HG02885 (cell line): ENCODE measurements around the gene CENPK.
A peak's percentile ranks its signal among the peaks of the same experiment; 100 is the strongest.
"Not testable (repeated sequence)": the region's sequence is repeated elsewhere in the genome, so short reads cannot be mapped to it uniquely, and the experiment has no call there.

Source experiments
- ATAC-seq: cut with Tn5 transposase; IDR thresholded peaks from one replicate; pipeline ENCODE4 v1.9.1; 2021; ENCODE audit warnings: mild to moderate bottlenecking; ENCODE audit not compliant: unreplicated experiment, poor library complexity

CENPK gene

DNA sequence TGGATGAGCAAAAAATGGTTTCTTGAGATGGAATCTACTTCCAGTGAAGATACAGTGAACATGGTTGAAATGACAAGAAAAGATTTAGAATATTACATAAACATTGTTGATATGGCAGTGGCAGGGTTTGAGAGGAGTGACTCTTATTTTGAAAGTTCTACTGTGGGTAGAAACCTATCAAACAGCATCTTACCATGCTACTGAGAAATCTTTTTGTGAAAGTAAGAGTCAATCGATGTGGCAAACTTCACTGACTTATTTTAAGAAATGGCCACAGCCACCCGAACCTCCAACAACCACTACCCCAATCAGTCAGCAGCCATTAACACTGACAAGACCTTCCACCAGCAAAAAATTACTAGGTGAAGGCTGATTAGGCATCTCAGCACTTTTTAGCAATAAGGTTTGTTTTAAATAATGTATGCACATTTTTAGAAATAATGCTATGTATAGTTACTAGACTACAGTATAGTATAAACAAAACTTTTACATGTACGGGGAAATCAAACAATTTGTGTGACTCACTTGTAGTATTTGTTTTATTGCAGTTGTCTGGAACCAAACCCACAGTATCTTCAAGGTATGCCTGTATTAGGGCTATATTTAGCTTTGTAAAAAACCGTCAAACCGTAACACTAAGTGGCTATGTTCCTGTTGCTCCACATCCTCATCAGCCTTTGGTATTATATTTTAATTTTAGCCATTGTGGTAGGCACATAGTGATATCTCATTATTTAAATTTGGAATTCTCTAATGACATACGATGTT, 50.6 kb downstream of the CENPK start:
- no peak for ATAC-seq

DNA sequence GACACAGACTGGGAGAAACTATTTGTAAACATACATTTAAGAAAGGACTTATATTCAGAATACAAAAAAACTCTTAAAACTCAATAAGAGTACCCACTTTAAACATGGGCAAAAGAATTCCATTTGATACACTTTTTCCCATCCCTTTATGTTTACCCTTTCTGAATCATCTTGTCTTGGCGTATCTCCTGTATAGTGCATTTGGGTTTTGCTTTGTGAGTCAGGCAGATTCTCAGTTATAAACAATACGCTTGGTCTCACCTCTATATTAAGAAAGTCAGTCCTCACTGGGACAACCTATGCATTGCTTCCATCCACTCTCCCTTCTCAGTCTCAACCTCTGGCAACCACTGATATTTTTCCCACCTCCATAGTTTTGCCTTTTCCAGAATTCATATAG, 54.0 kb downstream of the CENPK start:
- ATAC-seq, result no peak

DNA sequence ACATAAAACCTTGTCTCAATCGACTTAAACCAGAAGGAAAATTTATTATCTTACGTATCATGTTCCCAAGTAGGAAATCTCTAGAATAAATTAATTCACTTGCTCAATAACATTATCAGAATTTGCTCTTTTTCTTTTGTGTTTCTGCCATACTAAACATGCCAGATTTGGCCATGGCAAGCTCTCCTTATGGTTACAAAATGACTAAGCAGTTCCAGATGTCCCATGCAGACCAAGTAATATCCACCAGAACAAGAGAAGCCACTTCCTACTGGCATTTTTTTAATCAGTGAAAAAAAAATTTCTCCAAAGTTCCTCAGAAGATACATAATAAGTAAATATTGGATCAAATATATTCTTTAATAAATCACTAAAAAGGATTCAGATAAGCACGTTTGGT, 56.0 kb downstream of the CENPK start:
- no peak for ATAC-seq

DNA sequence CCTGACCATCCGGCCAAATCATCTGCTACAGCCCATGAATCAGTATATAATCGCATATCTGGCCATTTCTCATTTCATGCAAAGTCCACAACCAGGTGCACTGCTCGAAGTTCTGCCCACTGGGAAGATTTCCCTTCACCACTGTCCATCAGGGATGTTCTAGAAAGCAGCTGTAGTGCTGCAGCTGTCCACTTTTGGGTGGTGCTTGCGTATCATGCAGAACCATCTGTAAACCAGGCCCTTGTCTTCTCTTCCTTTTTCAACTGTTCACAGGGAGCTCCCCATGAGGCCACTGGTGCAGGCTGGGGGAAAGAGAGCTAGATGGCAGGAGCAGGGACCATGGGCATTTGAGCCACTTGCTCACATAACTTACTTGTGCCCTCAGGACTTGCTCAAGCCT, 73.8 kb downstream of the CENPK start:
- ATAC-seq, result no peak

DNA sequence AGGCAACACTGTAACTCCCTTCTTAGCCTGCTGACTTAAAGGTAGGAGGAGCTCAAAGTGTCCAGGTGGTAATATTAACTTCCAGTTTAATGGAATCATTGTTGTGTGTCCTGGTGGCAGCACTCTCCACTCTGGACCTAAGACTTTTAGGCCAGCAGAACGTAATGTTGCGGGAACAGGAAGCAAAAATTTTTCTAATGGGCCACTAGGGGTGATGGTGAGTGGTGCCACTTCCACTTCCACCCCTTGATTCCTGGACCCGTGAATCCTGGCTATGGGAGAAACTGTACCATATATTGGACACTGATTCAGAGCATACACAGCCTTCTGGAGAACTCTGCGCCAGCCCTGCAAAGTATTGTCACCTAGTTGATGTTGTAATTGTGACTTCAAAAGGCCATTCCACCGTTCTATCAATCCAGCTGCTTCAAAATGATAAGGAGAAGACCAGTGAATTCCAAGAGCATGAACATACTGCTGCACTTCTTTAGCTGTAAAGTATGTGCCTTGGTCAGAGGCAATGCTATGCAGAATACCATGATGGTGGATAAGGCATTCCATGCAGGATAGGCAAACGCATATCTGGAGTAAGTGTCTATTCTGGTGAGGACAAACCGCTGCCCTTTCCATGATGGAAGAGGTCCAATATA, 74.8 kb downstream of the CENPK start:
- ATAC-seq, result not testable (repeated sequence)

DNA sequence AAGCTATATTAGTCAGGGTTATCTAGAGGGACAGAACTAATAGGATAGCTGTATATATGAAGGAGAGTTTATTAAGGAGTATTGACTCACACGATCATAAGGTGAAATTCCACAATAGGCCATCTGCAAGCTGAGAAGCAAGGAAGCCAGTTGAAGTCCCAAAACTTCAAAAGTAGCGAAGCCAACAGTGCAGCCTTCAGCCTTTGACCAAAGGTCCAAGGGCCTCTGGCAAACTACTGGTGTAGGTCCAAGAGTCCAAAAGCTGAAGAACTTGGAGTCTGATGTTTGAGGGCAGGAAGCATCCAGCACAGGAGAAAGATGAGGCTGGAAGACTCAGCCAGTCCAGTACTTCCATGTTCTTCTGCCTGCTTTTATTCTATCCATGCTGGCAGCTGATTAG, 76.2 kb downstream of the CENPK start:
- not testable (repeated sequence) for ATAC-seq

DNA sequence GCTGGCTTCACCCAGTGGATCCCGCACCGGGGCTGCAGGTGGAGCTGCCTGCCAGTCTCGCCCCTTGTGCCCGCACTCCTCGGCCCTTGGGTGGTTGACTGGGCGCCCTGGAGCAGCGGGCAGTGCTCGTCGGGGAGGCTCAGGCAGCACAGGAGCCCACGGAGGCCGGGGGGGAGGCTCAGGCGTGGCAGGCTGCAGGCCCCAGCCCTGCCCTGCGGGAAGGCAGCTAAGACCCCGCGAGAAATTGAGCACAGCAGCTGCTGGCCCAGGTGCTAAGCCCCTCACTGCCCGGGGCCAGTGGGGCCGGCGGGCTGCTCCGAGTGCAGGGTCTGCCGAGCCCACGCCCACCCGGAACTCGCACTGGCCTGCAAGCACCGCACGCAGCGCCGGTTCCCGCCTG, 77.6 kb downstream of the CENPK start:
- ATAC-seq, result no peak

DNA sequence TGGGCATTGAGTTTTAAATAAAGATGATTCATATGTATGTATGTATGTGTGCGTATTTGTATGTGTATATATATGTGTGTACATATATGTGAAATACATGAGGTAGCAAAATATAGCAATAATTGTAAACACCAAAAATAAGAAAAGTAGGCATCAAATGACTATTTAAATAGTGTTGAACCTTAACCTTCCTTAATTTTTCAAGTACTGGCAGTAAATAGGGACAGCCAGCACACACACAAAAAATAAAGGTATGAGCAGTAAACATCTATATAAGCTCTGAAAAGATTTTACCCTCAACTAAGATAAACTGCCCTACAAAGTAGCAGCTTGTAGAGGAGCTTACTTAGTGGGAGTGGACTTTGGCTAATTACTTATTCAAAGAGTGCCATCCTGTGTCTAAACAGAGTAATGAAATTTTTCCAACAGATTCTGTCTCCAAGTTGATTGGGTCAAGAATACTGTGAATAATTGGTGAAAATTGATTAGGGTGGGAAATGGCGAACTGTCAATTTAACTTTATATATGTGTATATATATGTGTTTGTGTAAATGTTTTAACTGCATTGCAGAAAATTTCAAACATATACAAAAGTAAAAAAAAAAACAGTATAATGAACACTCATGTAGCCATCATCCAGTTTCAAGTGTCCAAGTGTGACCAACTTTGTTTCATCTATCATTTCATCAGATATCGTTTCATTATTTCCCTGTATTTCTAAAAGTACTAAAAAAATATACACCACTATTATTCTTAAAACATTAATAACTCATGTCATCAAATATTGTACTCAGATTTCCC, 79.2 kb downstream of the CENPK start:
- peak; percentile 57 for ATAC-seq

DNA sequence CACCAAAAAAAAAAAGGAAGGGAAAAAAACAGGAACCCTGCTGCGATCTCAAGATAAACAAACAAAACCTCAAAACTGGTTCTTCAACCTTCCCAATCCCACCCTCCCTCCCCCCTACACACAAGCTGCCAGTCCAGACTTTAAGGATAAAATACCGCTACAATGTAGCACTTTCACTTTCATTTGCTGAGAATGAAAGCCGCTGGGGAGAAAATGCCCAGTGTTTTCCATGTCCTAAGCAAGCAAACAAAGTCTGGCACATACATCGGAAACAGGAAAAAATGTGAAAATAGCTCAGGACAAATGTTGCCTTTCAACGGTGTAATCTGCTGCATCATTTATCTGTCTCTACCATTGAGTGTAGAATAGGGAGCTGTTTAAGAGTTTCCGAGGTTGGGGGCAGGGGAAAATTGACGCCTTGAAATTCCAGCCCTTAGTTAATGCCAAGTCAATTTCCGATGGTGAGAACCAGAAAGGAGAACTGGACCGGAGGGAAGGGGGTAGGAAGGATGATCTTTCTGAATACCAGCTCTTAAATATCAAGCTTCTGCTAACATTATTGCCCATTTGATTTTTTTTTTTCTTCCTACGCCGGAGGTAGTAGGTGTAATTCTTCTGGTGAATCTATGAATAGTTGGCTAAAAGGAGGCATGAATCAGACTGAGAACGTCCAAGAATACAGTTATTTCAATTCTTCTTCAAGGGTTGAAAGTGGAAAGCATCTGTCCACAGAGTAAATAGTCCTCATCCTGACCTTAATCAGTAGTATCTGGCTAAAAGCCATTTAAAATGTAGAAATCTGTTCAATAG, 80.0 kb downstream of the CENPK start:
- no peak for ATAC-seq

DNA sequence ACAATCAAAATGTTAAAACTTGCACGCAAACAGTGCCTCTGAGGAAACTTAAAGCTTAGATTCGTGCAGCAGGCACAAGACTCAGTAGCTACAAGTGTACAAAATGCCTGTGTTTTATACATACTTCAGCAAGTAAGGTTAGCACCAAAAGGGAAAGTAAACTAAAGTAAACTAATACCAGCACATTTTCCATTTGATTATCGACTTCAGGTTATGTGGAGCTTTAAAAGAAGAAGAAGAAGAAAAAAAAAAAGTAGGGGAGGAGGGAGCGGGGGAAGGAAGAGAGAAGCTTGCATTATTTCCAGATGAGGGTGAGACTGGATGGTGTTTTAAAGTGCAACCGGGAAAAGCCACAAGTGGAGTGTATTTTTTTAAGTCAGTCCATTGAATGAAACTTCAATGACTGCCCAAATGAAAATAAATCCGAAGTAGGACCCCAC, 80.7 kb downstream of the CENPK start:
- ATAC-seq, result no peak

DNA sequence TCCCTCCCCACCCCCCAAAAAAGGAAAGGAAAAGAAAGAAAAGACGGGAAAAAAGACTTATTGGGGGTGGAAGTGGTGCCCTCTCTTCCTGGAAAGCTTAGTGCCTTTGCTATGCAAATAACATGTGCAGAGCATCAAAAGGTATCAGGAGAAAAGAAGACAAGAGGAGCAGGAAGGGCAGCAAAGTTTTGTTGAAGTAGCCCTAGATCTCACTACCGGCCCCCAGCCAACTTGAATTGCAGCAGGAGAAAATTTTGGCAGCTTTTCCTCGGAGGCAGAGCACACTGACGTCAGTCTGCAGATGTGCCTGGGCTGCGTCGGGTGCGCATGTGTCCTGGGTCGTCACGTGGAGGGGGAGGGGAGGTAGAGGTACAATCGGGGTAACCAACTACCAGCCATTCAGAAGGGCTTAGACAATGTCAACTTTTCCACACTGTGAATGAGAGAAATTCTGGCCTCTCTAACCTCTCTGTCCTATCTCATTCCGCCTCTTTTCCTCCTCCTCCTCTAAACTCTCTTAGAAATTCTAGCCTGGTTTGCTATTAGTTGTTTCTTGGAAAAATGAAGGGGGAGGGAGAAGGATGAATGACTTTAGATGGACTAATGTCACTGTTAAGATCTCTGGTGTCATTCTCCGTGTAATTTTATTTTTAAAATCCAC, 81.2 kb downstream of the CENPK start, which contains the start of gene ADAMTS6:
Gene ADAMTS6, minus strand, starts transcription at position 286 of the 661 bp plus-strand sequence. CDS start 8,247 bp downstream, outside the sequence.
- peak; percentile 79 for ATAC-seq

DNA sequence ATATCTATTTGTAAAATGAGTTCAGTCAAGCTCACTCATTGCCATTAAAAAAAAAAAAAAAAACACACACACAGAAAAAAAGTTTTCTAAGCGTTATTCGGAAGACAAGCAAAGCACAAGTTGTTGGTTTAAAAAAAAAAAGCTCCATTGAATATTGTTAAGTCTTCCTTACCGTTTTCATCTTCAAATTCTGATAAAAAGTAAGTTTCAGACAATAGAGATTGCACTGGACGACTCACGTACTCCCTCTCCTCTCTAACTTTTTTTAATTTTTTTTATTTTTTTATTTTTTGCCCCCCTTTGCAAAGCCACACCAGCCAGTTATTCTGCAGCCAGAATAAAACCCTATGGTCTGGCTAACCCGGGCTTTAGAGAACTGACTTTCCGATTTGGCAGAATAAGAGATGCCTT, 81.8 kb downstream of the CENPK start:
- ATAC-seq, result peak; percentile 18

DNA sequence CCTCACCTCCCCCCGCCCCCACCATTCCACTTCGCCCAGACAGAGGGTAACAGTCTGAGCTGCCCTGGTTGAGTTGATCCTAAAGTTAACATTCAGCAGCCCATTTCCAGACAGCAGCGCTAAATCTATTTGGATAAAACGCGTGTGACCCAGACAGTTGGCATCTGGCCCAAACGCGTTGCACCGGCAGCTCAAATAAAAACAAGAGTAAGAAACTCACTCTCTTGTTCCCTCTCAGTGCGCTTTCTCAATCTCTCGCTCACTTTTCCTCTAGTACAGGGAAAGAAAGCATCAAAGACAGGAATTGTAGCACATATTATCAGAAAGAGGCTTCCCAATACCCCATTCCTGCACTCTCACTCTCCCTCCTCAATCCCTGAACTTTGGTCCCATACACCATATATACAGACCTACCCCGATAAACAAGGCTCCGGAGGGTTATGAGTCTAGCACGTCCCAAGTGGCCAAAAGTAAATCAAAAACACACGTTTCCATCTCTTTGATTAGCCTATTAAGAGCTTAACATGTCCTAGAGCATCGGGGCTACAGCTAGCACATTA, 82.6 kb downstream of the CENPK start:
- ATAC-seq, result peak; percentile 34

DNA sequence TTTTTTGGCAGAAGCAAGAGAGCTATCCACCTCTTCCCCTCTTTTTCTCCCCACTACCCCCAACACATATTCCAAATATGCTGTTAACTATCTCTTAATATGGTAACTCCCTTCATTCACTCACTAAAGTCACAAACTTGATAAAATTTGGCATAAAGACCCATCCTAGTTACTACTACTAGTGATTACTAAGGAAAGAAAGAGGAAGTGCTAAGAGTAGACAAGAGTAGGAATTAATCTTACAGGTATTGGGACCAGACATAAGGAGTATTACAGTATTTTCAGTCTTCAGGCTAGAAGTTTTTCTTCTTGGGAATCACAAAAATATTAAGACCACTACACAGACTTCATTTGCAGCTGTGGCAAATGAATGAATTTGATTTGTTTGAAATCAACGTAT, 83.4 kb downstream of the CENPK start:
- ATAC-seq, result no peak

DNA sequence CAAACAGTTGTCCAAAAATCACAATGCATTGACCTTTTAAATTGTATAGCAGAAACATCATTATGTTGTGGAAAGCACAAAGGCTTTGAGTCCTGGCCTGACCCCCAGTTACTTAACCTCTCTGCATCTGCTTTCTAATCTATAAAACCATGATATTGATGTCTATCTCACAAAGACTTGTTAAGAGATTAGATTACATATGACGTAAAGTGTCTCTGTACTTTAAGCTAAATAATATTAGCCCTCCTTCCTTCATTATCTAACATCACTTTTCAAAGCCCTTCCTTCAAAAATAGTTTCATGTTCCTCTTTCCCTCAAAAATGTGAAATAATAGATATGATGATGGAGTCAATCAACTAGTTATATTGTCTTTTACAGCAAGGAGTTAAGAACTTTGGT, 84.6 kb downstream of the CENPK start:
- ATAC-seq, result no peak

DNA sequence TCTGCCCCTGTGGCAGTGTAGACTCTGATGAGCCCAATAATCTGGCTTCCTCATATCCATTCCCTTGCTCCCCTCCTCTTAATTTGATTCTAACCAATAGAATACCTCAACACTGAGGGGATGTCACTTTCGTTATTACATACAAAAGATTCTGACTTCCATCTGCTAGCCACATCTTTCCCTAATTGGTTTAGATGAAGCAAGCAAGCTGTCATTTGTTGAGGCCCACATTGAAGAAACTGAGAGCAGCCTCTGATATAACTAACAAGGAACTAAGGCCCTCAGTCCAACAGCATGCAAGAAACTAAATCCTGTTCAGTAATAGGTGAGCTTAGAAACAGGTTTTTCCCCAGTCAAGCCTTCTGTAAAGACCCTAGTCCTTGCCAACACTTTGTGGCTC, 87.1 kb downstream of the CENPK start:
- ATAC-seq, result no peak

DNA sequence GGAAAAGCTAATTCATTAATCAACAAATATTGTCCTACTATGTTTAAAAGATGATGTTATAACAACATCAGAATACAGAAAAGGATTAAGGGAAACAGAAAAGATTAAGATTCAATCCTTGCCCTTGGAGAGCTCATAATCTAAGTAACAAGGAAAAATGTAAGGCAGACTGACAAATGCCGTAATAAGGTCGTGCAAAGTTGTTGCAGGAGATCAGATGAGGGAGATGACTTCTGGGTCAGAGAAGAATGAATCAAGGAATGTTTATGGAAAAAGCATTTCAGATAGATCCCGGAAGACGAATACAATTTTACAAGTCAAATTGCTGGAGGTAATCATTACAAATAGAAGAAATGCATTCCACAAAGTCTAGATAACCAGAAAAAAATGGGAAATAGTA, 87.6 kb downstream of the CENPK start:
- ATAC-seq, result no peak

DNA sequence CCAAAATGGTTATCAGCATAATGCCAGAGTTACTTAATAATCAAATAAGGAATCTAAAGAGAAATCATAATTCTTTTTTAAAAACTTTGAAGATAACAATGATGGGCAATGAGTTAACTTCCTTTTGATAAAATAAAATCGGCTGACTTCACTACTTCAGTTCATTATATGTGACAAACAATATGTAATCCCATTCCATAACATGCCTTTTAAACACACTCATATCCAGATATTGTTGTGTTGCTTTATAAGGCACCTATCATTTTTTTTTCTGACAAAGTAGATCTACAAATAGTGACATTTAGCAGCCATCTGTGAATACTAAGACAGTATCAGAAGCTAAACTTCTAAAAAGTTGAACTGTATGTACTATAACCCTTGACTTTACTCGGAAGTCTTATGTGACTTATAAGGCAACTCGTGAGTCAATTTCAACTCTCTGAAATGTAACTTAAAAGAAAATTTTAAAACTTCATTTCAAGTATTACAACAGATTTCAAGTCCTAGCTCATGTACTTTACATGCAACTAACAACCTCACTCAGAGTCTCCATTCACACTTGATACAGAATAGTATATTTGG, 88.7 kb downstream of the CENPK start:
- no peak for ATAC-seq

DNA sequence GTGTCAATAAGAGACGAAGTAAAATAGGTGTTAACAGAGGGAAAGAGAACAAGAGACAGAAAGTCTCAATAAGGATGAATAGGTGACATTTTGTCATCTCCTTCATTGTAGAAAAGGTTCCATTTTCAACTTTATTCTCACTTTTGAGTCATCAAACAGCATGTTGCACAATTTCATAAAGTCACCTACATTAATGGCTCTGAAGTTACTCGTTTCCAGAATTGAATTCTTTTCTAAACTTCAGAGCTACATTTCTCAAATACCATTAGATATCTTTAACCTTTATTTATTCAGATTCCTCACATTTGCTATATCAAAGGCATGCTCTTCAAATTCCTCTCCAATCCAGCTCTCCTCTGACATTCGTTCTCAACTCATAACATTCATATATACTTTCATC, 94.3 kb downstream of the CENPK start:
- ATAC-seq, result no peak
